OCI-LY7 (cell line): ENCODE data around the gene OPCML. TPM values are rescaled to one million over a fixed set of nuclear protein-coding genes. Genes with fewer than 3 reads are reported as not detected.

Experiments
- BruUV-seq: library from RNA; stranded (reverse); fragments of 400-500 nt; replicated peaks from 2 replicates; lab custom pipeline; 2021; lab: Mats Ljungman, UMichigan
- CTCF ChIA-PET: fragments of 300-600 bp; sonication (Branson Sonifier 250); formaldehyde crosslinking; loops from one replicate; lab custom pipeline; 2022; ENCODE audit warnings: antibody characterized with exemption; ENCODE audit not compliant: unreplicated experiment; lab: Charles Lee
- POLR2A ChIA-PET: fragments of 300-600 bp; sonication (Branson Sonifier 250); formaldehyde crosslinking; loops from one replicate; lab custom pipeline; 2022; ENCODE audit warnings: antibody characterized with exemption; lab: Charles Lee
- DNase-seq: peaks from one replicate; pipeline ENCODE4 v3.0.0-alpha.2; 2015; ENCODE audit warnings: low spot score
- H2AFZ ChIP-seq: fragments of 200-600 bp; sonication (generic), shearing (Covaris generic); 2 replicates; pipeline ENCODE4 v1.6.1; 2014; ENCODE audit warnings: mild to moderate bottlenecking, antibody characterized with exemption, low read length, moderate library complexity
- H3K27ac ChIP-seq: fragments of 200-600 bp; sonication (generic); 2 replicates; pipeline ENCODE4 v1.5.1; 2014; ENCODE audit warnings: mixed run types, low read depth, mild to moderate bottlenecking, moderate library complexity, low read length, inconsistent platforms; ENCODE audit not compliant: poor library complexity, severe bottlenecking
- H3K36me3 ChIP-seq: fragments of 200-600 bp; sonication (generic); 2 replicates; pipeline ENCODE4 v1.6.1; 2014; ENCODE audit warnings: mild to moderate bottlenecking, antibody characterized with exemption, low read length, moderate library complexity, mixed read lengths; ENCODE audit not compliant: insufficient read depth
- H3K4me1 ChIP-seq: fragments of 200-600 bp; sonication (generic); 2 replicates; pipeline ENCODE4 v1.5.1; 2014; ENCODE audit warnings: mild to moderate bottlenecking, low read length; ENCODE audit not compliant: insufficient read depth, poor library complexity, severe bottlenecking
- H3K4me2 ChIP-seq: fragments of 200-600 bp; sonication (generic); 2 replicates; pipeline ENCODE4 v1.6.1; 2014; ENCODE audit warnings: mild to moderate bottlenecking, low read length
- H3K4me3 ChIP-seq: fragments of 200-600 bp; sonication (generic); 2 replicates; pipeline ENCODE4 v1.5.1; 2014; ENCODE audit warnings: mild to moderate bottlenecking, low read depth, low read length; ENCODE audit not compliant: poor library complexity, severe bottlenecking
- H3K79me2 ChIP-seq: fragments of 200-600 bp; sonication (generic); 2 replicates; pipeline ENCODE4 v1.6.1; 2016; ENCODE audit warnings: low read depth, mild to moderate bottlenecking, low read length, moderate library complexity, mixed read lengths; ENCODE audit not compliant: insufficient read depth
- H3K9me2 ChIP-seq: fragments of 200-600 bp; sonication (generic); 2 replicates; pipeline ENCODE4 v1.6.1; 2016; ENCODE audit warnings: mild to moderate bottlenecking, low read length, mixed read lengths; ENCODE audit not compliant: insufficient read depth
- H3K9me3 ChIP-seq: fragments of 200-600 bp; sonication (generic); 2 replicates; pipeline ENCODE4 v1.6.1; 2014; ENCODE audit warnings: mild to moderate bottlenecking, mixed run types, low read length, mixed read lengths
- H4K20me1 ChIP-seq: fragments of 200-600 bp; sonication (generic); 2 replicates; pipeline ENCODE4 v1.6.1; 2014; ENCODE audit warnings: mild to moderate bottlenecking, antibody characterized with exemption, low read length, moderate library complexity, mixed read lengths; ENCODE audit not compliant: insufficient read depth
- CTCF ChIP-seq: fragments of 200-600 bp; sonication (generic); conservative IDR thresholded peaks from 2 replicates; pipeline ENCODE4 v1.5.1; 2014; ENCODE audit warnings: mild to moderate bottlenecking, antibody characterized with exemption, low read length, moderate library complexity, mixed read lengths
- EZH2phosphoT487 ChIP-seq: fragments of 200-600 bp; sonication (generic); IDR thresholded peaks from 2 replicates; pipeline ENCODE4 v1.6.1; 2018; ENCODE audit warnings: low read depth, borderline replicate concordance, mild to moderate bottlenecking, mixed run types, antibody characterized with exemption, low read length, moderate library complexity, mixed read lengths
- intact Hi-C: fragments of 100-400 bp; cut with micrococcal nuclease; formaldehyde crosslinking; loops from one replicate; pipeline ENCODE4 v1.10.0; 2022; ENCODE audit not compliant: unreplicated experiment
- total RNA-seq, 2 experiments: library from RNA; depleted of rRNA in 1 of 2; stranded (reverse); fragments of >200 nt in 1 of 2; shearing (Covaris generic) in 1 of 2; gene quantifications; 2 replicates each; pipeline ENCODE4 v1.2.3, GENCODE V29; 2014 to 2022

OPCML gene
- total RNA-seq, 2 experiments from 2014 or later = not detected

- no peak for DNase-seq
- Histone ChIP-seq H3K9me2 (no peaks in the 10 kb centered on the region), H3K9me3 (no peaks in the 10 kb centered on the region), H3K4me1 (no peaks in the 10 kb centered on the region), H2AFZ (no peak overlapping the region), H3K4me3 (no peak overlapping the region), H4K20me1 (no peaks in the 10 kb centered on the region), H3K27ac (no peak overlapping the region), H3K4me2 (no peak overlapping the region), H3K79me2 (no peaks in the 10 kb centered on the region), H3K36me3 (no peaks in the 10 kb centered on the region)
- intact Hi-C loops = no loop called here
- ChIA-PET POLR2A (interaction anchor here (0.6 kb wide), 2 partner anchors 23 to 1627 kb away, joined by 3 read pairs; no protein-coding TSS in a partner anchor), CTCF (no interaction called here)
- no peak for TF ChIP-seq EZH2phosphoT487
- no peak for TF ChIP-seq CTCF
- no TSS peak for BruUV-seq
Observed at GRCh38 chr11:132898021-132898420, 634.3 kb downstream of the OPCML start.

GRCh38 chr11:132895340-132895739, 637.0 kb downstream of the OPCML start:
- TF ChIP-seq CTCF = no peak
- TF ChIP-seq EZH2phosphoT487 = no peak
- DNase-seq = no peak
- intact Hi-C loops = no loop called here
- POLR2A ChIA-PET = no interaction called here
- H3K27ac ChIP-seq = no peak overlapping the region
- no peak overlapping the region for H2AFZ ChIP-seq
- no peak overlapping the region for H3K4me3 ChIP-seq
- H3K9me3 ChIP-seq = no peaks in the 10 kb centered on the region
- no peak overlapping the region for H3K4me2 ChIP-seq
- BruUV-seq = no TSS peak
- no peaks in the 10 kb centered on the region for H4K20me1 ChIP-seq
- H3K4me1 ChIP-seq = no peaks in the 10 kb centered on the region
- H3K79me2 ChIP-seq = no peaks in the 10 kb centered on the region
- H3K9me2 ChIP-seq = no peaks in the 10 kb centered on the region
- CTCF ChIA-PET = no interaction called here
- H3K36me3 ChIP-seq = no peaks in the 10 kb centered on the region

GRCh38 chr11:132894606-132895005, 637.7 kb downstream of the OPCML start:
- H2AFZ ChIP-seq = no peak overlapping the region
- BruUV-seq = no TSS peak
- no peak for DNase-seq
- H3K4me3 ChIP-seq = no peak overlapping the region
- no peaks in the 10 kb centered on the region for H3K36me3 ChIP-seq
- no peaks in the 10 kb centered on the region for H3K4me1 ChIP-seq
- H3K79me2 ChIP-seq = no peaks in the 10 kb centered on the region
- intact Hi-C loops = no loop called here
- no peak overlapping the region for H3K4me2 ChIP-seq
- no peaks in the 10 kb centered on the region for H4K20me1 ChIP-seq
- H3K9me3 ChIP-seq = no peaks in the 10 kb centered on the region
- TF ChIP-seq EZH2phosphoT487 = no peak
- no peak for TF ChIP-seq CTCF
- no peak overlapping the region for H3K27ac ChIP-seq
- POLR2A ChIA-PET = no interaction called here
- H3K9me2 ChIP-seq = no peaks in the 10 kb centered on the region
- CTCF ChIA-PET = no interaction called here
